GM12864 (cell line): ENCODE results near the gene KASH5.

Experiments used
- DNase-seq: peaks from one replicate; pipeline ENCODE4 v3.0.0-alpha.2; 2011; ENCODE audit warnings: low read depth
- H3K4me3 ChIP-seq: 2 replicates; pipeline ENCODE4 v1.5.1; 2011; ENCODE audit warnings: mild to moderate bottlenecking, low read depth, low read length, control low read depth
- CTCF ChIP-seq: IDR thresholded peaks from 2 replicates; pipeline ENCODE4 v1.5.1; 2011; ENCODE audit warnings: low read depth, mild to moderate bottlenecking, moderate library complexity, low read length, control low read depth, inconsistent platforms; ENCODE audit errors: missing control alignments

KASH5 gene

GRCh38 chr19:49462492-49462891 is 74.4 kb downstream of the KASH5 start:
- DNase-seq: no peak
- no peak for TF ChIP-seq CTCF
- H3K4me3 ChIP-seq: no peak overlapping the region

- no peak overlapping the region for H3K4me3 ChIP-seq
- TF ChIP-seq CTCF: no peak
- no peak for DNase-seq
Measured at GRCh38 chr19:49463960-49464740, 76.1 kb downstream of the KASH5 start.

- H3K4me3 ChIP-seq: no peak overlapping the region
- no peak for TF ChIP-seq CTCF
- DNase-seq: no peak
Measured at GRCh38 chr19:49465371-49465770, 77.3 kb downstream of the KASH5 start.
